ENCODE results near the gene WNT3A. TPM values are rescaled to one million over a fixed set of nuclear protein-coding genes. Genes with fewer than 3 reads are reported as not detected.
"Not testable (repeated sequence)": the region's sequence is repeated elsewhere in the genome, so short reads cannot be mapped to it uniquely, and the experiment has no call there.

WNT3A gene
- total and polyA plus RNA-seq, 2 donors: 0.02 TPM; not detected in 1

DNA sequence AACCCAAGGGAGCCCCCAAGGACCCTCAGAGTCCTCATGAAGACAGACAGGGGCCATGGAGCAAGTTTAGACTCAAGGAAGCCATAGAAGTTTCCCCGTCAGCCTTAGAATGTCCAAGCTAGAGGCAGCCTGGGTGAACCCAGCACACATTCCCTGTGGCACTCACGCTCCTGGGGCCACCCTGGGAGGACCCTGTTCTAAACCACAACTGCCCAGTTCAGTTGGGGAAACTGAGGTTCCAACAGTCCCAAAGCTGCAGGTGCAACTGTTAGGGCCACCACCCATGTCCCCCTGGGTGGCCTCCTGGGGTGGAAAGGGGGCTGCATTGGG is 9.3 kb downstream of the WNT3A start:
- H3K4me1 ChIP-seq (ENCODE audit: control insufficient read depth in 2 of 2, insufficient read depth in 2 of 2, low read length in 2 of 2): no peaks in the 10 kb centered on the region
- no peak for DNase-seq (ENCODE audit: low read depth in 6 of 9, low spot score in 9 of 9)
- 93% methylated on average over 2 of the region's 2 CpGs for WGBS
- no peak overlapping the region for H3K4me3 ChIP-seq (ENCODE audit: low read length in 2 of 2)
- no peak overlapping the region for H3K27ac ChIP-seq (ENCODE audit: low read depth in 1 of 2, low read length in 1 of 2)
- peaks cover 0 to 23% of the 10 kb centered on the region in 2 donors for H3K27me3 ChIP-seq (ENCODE audit: control insufficient read depth in 2 of 2, insufficient read depth in 1 of 2, low read length in 1 of 2)
- no peaks in the 10 kb centered on the region for H3K36me3 ChIP-seq (ENCODE audit: control insufficient read depth in 2 of 2, insufficient read depth in 2 of 2, low read length in 1 of 2)
- H3K9me3 ChIP-seq (ENCODE audit: control insufficient read depth in 2 of 2, insufficient read depth in 1 of 2, low read length in 1 of 2): no peaks in the 10 kb centered on the region

DNA sequence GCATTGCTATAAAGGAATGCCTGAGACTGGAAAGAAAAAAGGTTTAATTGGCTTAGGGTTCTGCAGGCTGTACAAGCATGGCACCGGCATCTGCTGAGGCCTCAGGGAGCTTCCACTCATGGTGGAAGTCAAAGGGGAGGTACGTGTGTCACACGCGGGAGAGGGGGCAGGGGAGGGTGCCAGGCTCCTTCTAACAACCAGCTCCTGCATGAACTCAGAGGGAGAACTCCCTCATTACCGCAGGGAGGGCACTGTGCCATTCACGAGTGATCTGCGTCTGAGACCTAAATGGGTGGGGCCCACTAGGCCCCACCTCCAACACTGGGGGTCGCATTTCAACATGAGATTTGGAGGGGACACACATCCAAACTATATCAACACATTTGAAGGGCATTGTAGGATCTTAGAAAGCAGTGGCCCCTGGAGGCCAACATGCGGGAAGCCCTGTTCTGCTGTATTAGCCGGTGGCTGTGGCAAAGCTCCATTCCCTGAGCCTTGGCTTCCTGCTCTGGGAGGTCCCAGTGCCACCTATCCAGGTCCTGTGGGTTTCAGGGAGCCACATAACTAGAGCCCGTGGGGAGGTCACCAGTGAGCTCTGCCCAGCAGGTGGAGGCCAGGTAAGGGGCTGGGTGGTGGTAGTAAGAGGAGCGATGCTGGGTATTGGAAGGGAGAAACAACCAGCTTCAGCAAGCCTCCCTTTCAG is 10.0 kb downstream of the WNT3A start:
- 81% methylated on average over 12 of the region's 12 CpGs for WGBS
- Histone ChIP-seq H3K4me1 (ENCODE audit: control insufficient read depth in 2 of 2, insufficient read depth in 2 of 2, low read length in 2 of 2) (no peaks in the 10 kb centered on the region), H3K9me3 (ENCODE audit: control insufficient read depth in 2 of 2, insufficient read depth in 1 of 2, low read length in 1 of 2) (no peaks in the 10 kb centered on the region), H3K36me3 (ENCODE audit: control insufficient read depth in 2 of 2, insufficient read depth in 2 of 2, low read length in 1 of 2) (no peaks in the 10 kb centered on the region), H3K27ac (ENCODE audit: low read depth in 1 of 2, low read length in 1 of 2) (no peak overlapping the region), H3K4me3 (ENCODE audit: low read length in 2 of 2) (no peak overlapping the region), H3K27me3 (ENCODE audit: control insufficient read depth in 2 of 2, insufficient read depth in 1 of 2, low read length in 1 of 2) (peaks cover 0 to 17% of the 10 kb centered on the region in 2 donors)
- DNase-seq (ENCODE audit: low read depth in 6 of 9, low spot score in 9 of 9): no peak

DNA sequence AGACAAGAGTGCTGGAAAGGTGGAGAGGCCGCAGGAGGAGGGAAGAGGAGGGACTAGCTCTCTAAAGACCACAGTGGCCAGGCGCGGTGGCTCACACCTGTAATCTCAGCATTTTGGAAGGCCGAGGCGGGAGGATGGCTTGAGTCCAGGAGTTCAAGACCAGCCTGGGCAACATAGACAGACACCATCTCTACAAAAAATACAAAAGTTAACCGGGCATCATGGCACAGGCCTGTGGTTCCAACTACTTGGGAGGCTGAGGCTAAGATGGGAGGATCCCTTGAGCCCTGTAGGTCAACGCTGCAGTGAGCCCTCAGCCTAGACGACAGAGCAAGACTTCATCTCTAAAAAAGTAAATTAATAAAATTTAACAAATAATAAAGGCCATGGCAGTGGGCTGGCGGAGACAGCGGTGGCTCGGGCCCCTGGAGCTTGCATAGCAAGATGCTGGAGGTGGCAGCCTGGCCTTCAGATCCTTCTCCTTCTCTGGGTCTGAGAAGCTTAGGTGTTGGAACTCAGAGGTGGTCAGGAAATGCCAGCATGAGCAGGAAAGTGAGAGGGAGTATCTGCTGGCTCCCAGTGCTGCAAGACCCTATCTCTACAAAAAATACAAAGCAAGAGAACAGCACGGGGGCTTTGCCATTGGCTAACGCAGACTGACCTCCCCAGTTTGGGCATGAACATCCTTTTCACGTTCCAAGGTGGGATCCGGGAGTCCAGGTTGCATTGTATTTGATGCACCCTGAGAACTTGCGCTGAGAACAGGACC is 10.7 kb downstream of the WNT3A start:
- H3K4me1 ChIP-seq (ENCODE audit: control insufficient read depth in 2 of 2, insufficient read depth in 2 of 2, low read length in 2 of 2): no peaks in the 10 kb centered on the region
- H3K4me3 ChIP-seq (ENCODE audit: low read length in 2 of 2): no peak overlapping the region
- H3K9me3 ChIP-seq (ENCODE audit: control insufficient read depth in 2 of 2, insufficient read depth in 1 of 2, low read length in 1 of 2): no peaks in the 10 kb centered on the region
- 97% methylated on average over 16 of the region's 16 CpGs for WGBS
- no peak for DNase-seq (ENCODE audit: low read depth in 6 of 9, low spot score in 9 of 9)
- H3K36me3 ChIP-seq (ENCODE audit: control insufficient read depth in 2 of 2, insufficient read depth in 2 of 2, low read length in 1 of 2): no peaks in the 10 kb centered on the region
- H3K27me3 ChIP-seq (ENCODE audit: control insufficient read depth in 2 of 2, insufficient read depth in 1 of 2, low read length in 1 of 2): peaks cover 0 to 14% of the 10 kb centered on the region in 2 donors
- no peak overlapping the region for H3K27ac ChIP-seq (ENCODE audit: low read depth in 1 of 2, low read length in 1 of 2)

DNA sequence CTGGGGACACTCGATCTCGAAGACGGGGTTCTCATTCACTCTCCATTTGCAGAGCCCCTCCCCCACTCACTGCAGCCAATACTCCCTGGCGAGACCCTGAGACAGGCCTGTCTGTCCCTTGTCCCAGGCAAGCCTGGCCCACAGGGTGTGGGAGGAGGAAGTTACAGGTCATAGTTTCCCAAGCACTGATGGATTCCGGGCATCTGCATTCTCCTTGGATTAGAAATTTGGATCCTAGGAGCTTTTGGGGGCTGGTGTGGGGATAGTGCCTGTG is 11.3 kb downstream of the WNT3A start:
- peaks cover 0 to 13% of the 10 kb centered on the region in 2 donors for H3K27me3 ChIP-seq (ENCODE audit: control insufficient read depth in 2 of 2, insufficient read depth in 1 of 2, low read length in 1 of 2)
- no peak overlapping the region for H3K4me3 ChIP-seq (ENCODE audit: low read length in 2 of 2)
- no peaks in the 10 kb centered on the region for H3K4me1 ChIP-seq (ENCODE audit: control insufficient read depth in 2 of 2, insufficient read depth in 2 of 2, low read length in 2 of 2)
- no peak overlapping the region for H3K27ac ChIP-seq (ENCODE audit: low read depth in 1 of 2, low read length in 1 of 2)
- DNase-seq (ENCODE audit: low read depth in 6 of 9, low spot score in 9 of 9): no peak
- WGBS: 93% methylated on average over 5 of the region's 5 CpGs
- H3K36me3 ChIP-seq (ENCODE audit: control insufficient read depth in 2 of 2, insufficient read depth in 2 of 2, low read length in 1 of 2): no peaks in the 10 kb centered on the region
- no peaks in the 10 kb centered on the region for H3K9me3 ChIP-seq (ENCODE audit: control insufficient read depth in 2 of 2, insufficient read depth in 1 of 2, low read length in 1 of 2)

DNA sequence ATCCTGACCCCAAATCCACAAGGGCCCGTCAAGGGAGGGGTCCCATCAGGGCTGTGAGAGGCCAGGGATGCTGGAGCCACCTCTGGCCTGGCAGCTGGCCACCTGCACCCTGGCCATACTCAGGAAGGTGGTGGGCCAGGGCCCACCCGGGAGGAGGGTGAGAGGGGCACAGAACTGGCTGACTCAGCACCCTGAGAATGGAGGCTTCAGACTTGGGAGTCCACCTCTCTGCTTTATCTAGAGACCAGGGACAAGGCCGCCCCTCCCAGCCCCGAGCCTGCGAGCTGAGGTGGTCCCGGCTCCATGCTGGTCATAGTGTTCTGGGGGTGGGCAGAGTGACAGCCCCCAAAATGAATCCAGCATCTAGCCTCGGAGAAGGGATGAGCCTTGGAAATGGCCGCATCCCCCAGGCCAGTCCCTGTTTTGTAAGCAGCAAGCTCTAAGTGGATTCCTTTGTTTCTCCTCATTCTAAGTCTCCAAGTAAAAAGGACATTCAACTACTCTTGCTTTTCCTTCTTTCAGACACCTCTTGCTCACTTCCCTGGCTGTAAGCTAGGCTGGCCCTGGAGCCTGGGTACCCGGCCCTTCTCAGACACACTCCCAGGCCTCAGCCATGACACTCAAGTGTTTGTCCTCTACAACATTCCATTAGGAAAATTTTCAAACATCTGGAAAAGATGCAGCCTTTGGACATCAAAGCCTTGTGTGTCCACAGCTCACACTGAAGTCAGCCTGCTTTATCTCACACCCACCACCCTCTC is 12.3 kb downstream of the WNT3A start:
- no peak overlapping the region for H3K4me3 ChIP-seq (ENCODE audit: low read length in 2 of 2)
- H3K27me3 ChIP-seq (ENCODE audit: control insufficient read depth in 2 of 2, insufficient read depth in 1 of 2, low read length in 1 of 2): peaks cover 0 to 8% of the 10 kb centered on the region in 2 donors
- no peaks in the 10 kb centered on the region for H3K9me3 ChIP-seq (ENCODE audit: control insufficient read depth in 2 of 2, insufficient read depth in 1 of 2, low read length in 1 of 2)
- no peak overlapping the region for H3K27ac ChIP-seq (ENCODE audit: low read depth in 1 of 2, low read length in 1 of 2)
- no peaks in the 10 kb centered on the region for H3K4me1 ChIP-seq (ENCODE audit: control insufficient read depth in 2 of 2, insufficient read depth in 2 of 2, low read length in 2 of 2)
- H3K36me3 ChIP-seq (ENCODE audit: control insufficient read depth in 2 of 2, insufficient read depth in 2 of 2, low read length in 1 of 2): no peaks in the 10 kb centered on the region
- no peak for DNase-seq (ENCODE audit: low read depth in 6 of 9, low spot score in 9 of 9)
- WGBS: 85% methylated on average over 9 of the region's 9 CpGs

DNA sequence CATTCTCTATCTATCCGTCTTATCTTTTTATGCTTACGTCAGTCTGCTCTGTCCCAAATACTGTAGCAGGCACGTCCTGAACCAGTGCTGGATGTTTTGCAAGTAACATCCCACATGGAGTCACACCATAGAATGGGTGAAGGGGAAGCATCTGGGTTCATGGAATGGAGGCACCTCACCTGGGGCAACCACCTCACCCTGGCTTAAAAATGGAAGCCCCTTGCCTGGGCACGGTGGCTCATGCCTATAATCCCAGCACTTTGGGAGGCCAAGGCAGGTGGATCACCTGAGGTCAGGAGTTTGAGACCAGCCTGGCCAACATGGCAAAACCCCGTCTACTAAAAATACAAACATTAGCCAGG is 12.9 kb downstream of the WNT3A start:
- not testable (repeated sequence) for H3K4me1 ChIP-seq (ENCODE audit: control insufficient read depth in 2 of 2, insufficient read depth in 2 of 2, low read length in 2 of 2); H3K4me3 ChIP-seq (ENCODE audit: low read length in 2 of 2); H3K27me3 ChIP-seq (ENCODE audit: control insufficient read depth in 2 of 2, insufficient read depth in 1 of 2, low read length in 1 of 2); H3K36me3 ChIP-seq (ENCODE audit: control insufficient read depth in 2 of 2, insufficient read depth in 2 of 2, low read length in 1 of 2); H3K9me3 ChIP-seq (ENCODE audit: control insufficient read depth in 2 of 2, insufficient read depth in 1 of 2, low read length in 1 of 2); H3K27ac ChIP-seq (ENCODE audit: low read depth in 1 of 2, low read length in 1 of 2); DNase-seq (ENCODE audit: low read depth in 6 of 9, low spot score in 9 of 9)
- WGBS: 96% methylated on average over 5 of the region's 5 CpGs

DNA sequence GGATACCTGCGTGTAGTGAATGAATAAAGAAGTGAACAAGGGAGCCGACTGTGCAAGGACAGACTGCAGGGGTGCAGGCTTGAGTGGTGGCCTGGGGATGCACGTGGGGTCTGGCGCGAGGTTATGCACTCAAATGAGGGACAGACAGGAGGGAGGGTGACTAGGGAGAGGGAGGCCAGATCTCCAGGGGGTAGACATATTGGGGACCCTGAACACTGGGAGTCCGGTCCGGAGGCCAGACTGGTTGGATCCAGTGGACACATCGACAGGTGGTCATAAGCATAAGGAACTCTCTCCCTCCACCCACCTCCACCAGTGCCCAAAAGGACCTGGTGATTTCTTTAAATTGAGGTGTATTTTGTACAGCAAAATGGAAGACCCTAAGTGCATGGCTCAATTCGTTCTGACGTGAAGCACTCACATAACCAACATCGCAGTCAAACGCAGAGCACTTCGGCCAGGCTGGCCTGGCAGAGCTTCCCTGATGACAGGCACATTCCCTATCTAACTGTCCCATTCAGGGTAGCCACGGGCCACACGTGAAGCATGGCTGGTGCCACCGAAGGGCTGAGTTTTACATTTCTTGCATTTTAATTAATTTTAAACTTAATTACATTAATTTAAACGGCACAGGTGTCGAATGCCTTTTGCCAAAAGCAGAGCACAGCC is 14.0 kb downstream of the WNT3A start:
- WGBS: 95% methylated on average over 18 of the region's 18 CpGs
- Histone ChIP-seq H3K9me3 (ENCODE audit: control insufficient read depth in 2 of 2, insufficient read depth in 1 of 2, low read length in 1 of 2) (no peaks in the 10 kb centered on the region), H3K36me3 (ENCODE audit: control insufficient read depth in 2 of 2, insufficient read depth in 2 of 2, low read length in 1 of 2) (no peaks in the 10 kb centered on the region), H3K27ac (ENCODE audit: low read depth in 1 of 2, low read length in 1 of 2) (no peak overlapping the region), H3K4me1 (ENCODE audit: control insufficient read depth in 2 of 2, insufficient read depth in 2 of 2, low read length in 2 of 2) (no peaks in the 10 kb centered on the region), H3K4me3 (ENCODE audit: low read length in 2 of 2) (no peak overlapping the region), H3K27me3 (ENCODE audit: control insufficient read depth in 2 of 2, insufficient read depth in 1 of 2, low read length in 1 of 2) (peaks cover 0 to 5% of the 10 kb centered on the region in 2 donors)
- no peak for DNase-seq (ENCODE audit: low read depth in 6 of 9, low spot score in 9 of 9)

DNA sequence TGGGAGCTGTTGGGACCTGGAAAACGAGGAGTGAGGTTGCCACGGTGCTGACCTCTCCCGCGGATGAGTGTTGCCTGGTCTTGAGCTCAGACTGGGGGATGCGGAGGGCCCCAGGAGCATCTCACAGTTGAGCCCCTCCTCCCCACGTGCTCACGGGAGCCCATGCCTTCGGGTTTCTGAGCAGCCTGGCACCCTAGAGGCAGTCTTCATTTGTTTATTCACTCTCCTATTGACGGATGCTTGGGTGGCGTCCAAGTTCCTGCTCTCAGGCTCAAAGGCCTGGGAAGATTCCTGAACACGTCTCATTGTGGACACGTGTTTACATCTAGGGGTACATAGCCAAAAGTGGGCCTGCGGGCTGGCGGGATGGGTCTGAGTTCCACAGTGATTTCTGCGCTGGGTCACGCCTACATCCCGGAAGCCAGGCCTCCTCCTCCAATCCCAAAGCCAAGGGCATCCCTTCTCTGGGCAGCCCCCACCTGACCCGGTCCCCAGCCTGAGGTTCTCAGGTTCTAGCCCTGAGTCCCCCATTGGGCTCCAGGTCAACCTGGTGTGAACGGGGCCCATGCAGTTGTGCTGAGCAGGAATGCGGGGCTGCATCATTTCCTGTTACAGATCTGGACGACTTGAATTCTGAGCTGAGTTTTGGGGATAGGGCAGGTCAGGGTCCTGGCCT is 14.7 kb downstream of the WNT3A start:
- no peak overlapping the region for H3K27ac ChIP-seq (ENCODE audit: low read depth in 1 of 2, low read length in 1 of 2)
- H3K36me3 ChIP-seq (ENCODE audit: control insufficient read depth in 2 of 2, insufficient read depth in 2 of 2, low read length in 1 of 2): no peaks in the 10 kb centered on the region
- peaks cover 0 to 5% of the 10 kb centered on the region in 2 donors for H3K27me3 ChIP-seq (ENCODE audit: control insufficient read depth in 2 of 2, insufficient read depth in 1 of 2, low read length in 1 of 2)
- no peaks in the 10 kb centered on the region for H3K4me1 ChIP-seq (ENCODE audit: control insufficient read depth in 2 of 2, insufficient read depth in 2 of 2, low read length in 2 of 2)
- no peaks in the 10 kb centered on the region for H3K9me3 ChIP-seq (ENCODE audit: control insufficient read depth in 2 of 2, insufficient read depth in 1 of 2, low read length in 1 of 2)
- no peak for DNase-seq (ENCODE audit: low read depth in 6 of 9, low spot score in 9 of 9)
- 85% methylated on average over 21 of the region's 21 CpGs for WGBS
- H3K4me3 ChIP-seq (ENCODE audit: low read length in 2 of 2): no peak overlapping the region
